Psoas muscle (tissue), 8 donors: Measurements from ENCODE around the gene BMPER. TPM values are rescaled to one million over a fixed set of nuclear protein-coding genes. Genes with fewer than 3 reads are reported as not detected.

Experiments used
- ATAC-seq, 4 donors: fragments of 200-7000 bp; cut with Tn5 transposase; one replicate each; pipeline ENCODE4 v1.9.1; 2020; ENCODE audit warnings: moderate library complexity in 3 of 4, mild to moderate bottlenecking in 2 of 4
- DNase-seq, 2 donors: peaks; one replicate each; pipeline ENCODE4 v3.0.0-alpha.2; 2020
- H3K27ac ChIP-seq: fragments of 200-600 bp; one replicate; pipeline ENCODE4 v1.8.0; 2022
- H3K27me3 ChIP-seq, 3 donors: fragments of 200-600 bp in 1 of 3; one replicate each; pipeline versions ENCODE4 v1.6.1 to v1.8.0; 2013 to 2022; ENCODE audit warnings: low read length in 2 of 3, mild to moderate bottlenecking in 2 of 3, moderate library complexity in 1 of 3; ENCODE audit not compliant: insufficient read depth in 3 of 3
- H3K36me3 ChIP-seq, 2 donors: fragments of 200-600 bp in 1 of 2; one replicate each; pipeline versions ENCODE4 v1.6.1 to v1.8.0; 2013 to 2022; ENCODE audit warnings: low read depth in 1 of 2, mild to moderate bottlenecking in 1 of 2, moderate library complexity in 1 of 2; ENCODE audit not compliant: insufficient read depth in 1 of 2
- H3K4me1 ChIP-seq: fragments of 200-600 bp; one replicate; pipeline ENCODE4 v1.8.0; 2022
- H3K4me3 ChIP-seq: fragments of 200-600 bp; one replicate; pipeline ENCODE4 v1.8.0; 2022; ENCODE audit warnings: mild to moderate bottlenecking
- H3K9me3 ChIP-seq: fragments of 200-600 bp; one replicate; pipeline ENCODE4 v1.8.0; 2022
- WGBS, 3 donors: extraction: QIAGEN DNeasy Blood & Tissue Kit; methylation state at CpG; one replicate each; pipeline versions ENCODE4 v1.1.6 to v1.1.7; 2013; 5-methylcytosine and 5-hydroxymethylcytosine counted together
- intact Hi-C, 2 donors: fragments of 100-400 bp; cut with DNase I; formaldehyde crosslinking; loops; one replicate each; pipeline versions ENCODE4 v1.11.0 to v1.14.2; 2022
- polyA plus RNA-seq, 3 donors: library from polyadenylated mRNA; stranded (reverse); fragments of 200-250 nt; gene quantifications; one replicate each; pipeline ENCODE4 v1.2.3, GENCODE V29; 2013
- total RNA-seq, 4 donors: library from RNA; stranded (reverse); fragmentation: NEBNext Ultra II Directional in 2 of 4; extraction: Animal tissue kit (Norgen Biotek cat#: 25700) in 2 of 4; gene quantifications; one replicate each; pipeline versions ENCODE4 v1.2.1 to v1.2.4, GENCODE V29; 2021 to 2023
- TF ChIP-seq, protein P1 (sequence below): fragments of 200-600 bp; IDR thresholded peaks from one replicate; pipeline ENCODE4 v1.8.0; 2022; ENCODE audit warnings: antibody characterized with exemption
- donor health status: healthy with polysubstance abuse.
- donor health status: DM: no; HTN: no; CAD: no; lungs with moderate emphysema.
- donor health status: Bipolar disorder and iron deficiency.
- donor health status: healthy.
- donor health status: DM: yes; HTN: yes; CAD: no.
- donor health status: DM: no; HTN: no; CAD: no.
- donor health status: DM: no; HTN: no; CAD: no.
- donor health status: DM: yes; HTN: yes; CAD: no.

The BMPER gene
- total and polyA plus RNA-seq, 7 donors: 1.0 to 7.6 (median 2.4) TPM

DNA sequence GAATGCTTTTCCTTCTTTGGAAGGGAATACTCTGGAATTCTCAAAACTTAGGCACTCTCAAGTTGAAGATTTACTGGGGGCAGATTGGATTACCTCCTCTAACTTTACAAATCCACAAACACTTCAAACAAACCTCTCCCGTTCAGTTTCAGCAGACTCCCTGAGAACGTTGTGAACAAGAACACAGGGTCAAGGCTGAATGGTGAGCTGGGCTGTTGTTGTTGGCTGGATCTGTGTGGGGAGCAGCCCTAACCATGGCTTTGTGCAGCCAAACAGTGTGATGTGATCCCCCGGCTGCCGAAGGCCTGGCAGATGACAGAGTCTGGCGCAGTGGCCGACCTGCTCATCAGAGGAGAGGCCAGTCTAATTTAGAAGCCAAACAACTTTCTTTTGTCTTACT lies 93.1 kb downstream of the BMPER start:
- TF ChIP-seq, protein P1, sequence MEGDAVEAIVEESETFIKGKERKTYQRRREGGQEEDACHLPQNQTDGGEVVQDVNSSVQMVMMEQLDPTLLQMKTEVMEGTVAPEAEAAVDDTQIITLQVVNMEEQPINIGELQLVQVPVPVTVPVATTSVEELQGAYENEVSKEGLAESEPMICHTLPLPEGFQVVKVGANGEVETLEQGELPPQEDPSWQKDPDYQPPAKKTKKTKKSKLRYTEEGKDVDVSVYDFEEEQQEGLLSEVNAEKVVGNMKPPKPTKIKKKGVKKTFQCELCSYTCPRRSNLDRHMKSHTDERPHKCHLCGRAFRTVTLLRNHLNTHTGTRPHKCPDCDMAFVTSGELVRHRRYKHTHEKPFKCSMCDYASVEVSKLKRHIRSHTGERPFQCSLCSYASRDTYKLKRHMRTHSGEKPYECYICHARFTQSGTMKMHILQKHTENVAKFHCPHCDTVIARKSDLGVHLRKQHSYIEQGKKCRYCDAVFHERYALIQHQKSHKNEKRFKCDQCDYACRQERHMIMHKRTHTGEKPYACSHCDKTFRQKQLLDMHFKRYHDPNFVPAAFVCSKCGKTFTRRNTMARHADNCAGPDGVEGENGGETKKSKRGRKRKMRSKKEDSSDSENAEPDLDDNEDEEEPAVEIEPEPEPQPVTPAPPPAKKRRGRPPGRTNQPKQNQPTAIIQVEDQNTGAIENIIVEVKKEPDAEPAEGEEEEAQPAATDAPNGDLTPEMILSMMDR: no peak
- Histone ChIP-seq H3K27ac (no peak overlapping the region), H3K36me3 (no peaks in the 10 kb centered on the region), H3K4me3 (no peak overlapping the region), H3K27me3 (no peaks in the 10 kb centered on the region), H3K4me1 (no peaks in the 10 kb centered on the region), H3K9me3 (no peaks in the 10 kb centered on the region)
- peak in 1 of 4 donors; percentile 70 for ATAC-seq
- peak; percentile 48 to 72 for DNase-seq
- intact Hi-C loops: no loop called here
- 23 to 37% (median 23%) methylated on average over 6 of the region's 6 CpGs for WGBS, 3 donors

DNA sequence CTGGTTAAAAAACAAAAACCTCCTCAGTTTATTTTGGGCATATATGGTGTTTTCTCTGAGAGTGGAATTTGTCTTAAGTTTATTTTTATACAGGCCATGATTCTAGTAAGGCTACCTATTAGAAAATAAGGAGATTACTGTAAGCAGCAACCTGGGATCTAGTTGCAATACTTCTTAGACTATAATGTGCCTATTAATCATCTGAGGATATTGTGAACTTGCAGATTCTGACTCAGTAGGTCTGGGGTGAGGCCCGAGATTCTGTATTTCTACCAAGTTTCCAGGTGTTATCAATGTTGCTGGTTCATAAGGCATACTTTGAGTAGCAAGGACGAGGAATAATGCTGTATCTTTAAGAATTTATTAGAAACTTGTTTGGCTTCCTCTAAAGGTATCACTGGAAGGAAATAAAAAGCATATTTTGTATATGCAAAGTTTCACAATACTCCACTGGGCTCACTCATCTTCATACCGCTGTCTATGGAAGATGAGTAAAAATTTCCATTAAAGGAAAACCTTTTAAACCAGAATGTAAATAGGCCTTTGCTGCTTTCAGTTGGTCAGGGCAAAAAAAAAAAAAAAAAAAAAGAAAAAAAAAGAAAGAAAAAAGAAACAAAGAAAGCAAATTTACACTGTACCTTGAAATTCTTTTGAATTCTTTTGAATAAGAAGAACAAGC lies 105.8 kb downstream of the BMPER start:
- intact Hi-C loops: no loop called here
- no peaks in the 10 kb centered on the region for H3K9me3 ChIP-seq
- DNase-seq: no peak

DNA sequence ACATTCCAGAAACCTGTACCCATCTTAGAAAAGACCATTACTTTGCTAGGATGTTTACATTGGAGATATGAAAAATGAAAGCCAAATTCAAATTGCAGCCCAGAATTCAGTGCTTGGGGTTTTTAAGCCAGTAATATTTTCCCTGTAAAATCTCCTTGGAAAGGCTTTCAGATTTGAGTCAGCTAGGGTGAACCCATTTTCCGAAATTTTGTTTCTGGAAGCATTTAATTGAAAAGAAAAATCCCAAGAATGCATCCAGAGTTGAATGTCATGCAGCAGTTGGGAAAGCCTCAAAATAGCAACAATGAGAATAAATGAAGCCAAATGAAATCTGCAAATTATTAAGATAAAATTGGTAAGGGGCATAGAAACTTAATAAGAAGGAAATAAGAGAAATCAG lies 106.4 kb downstream of the BMPER start:
- ATAC-seq (no peak), DNase-seq (no peak)
- WGBS, 3 donors: 34 to 65% (median 49%) methylated on average over 1 of the region's 1 CpG
- H3K9me3 ChIP-seq: no peaks in the 10 kb centered on the region
- no peak overlapping the region for H3K4me3 ChIP-seq
- intact Hi-C loops: no loop called here
- H3K4me1 ChIP-seq: no peaks in the 10 kb centered on the region
- TF ChIP-seq, protein P1: no peak
- no peaks in the 10 kb centered on the region for H3K36me3 ChIP-seq
- H3K27me3 ChIP-seq: no peaks in the 10 kb centered on the region
- H3K27ac ChIP-seq: no peak overlapping the region

More for the DNA sequence above, 105.8 kb downstream of the BMPER start:
- ATAC-seq: no peak
- Histone ChIP-seq H3K36me3 (no peaks in the 10 kb centered on the region), H3K4me1 (no peaks in the 10 kb centered on the region), H3K4me3 (no peak overlapping the region), H3K27ac (no peak overlapping the region), H3K27me3 (no peaks in the 10 kb centered on the region)
- TF ChIP-seq, protein P1: no peak
- WGBS, 3 donors: 66 to 79% (median 74%) methylated on average over 3 of the region's 3 CpGs

DNA sequence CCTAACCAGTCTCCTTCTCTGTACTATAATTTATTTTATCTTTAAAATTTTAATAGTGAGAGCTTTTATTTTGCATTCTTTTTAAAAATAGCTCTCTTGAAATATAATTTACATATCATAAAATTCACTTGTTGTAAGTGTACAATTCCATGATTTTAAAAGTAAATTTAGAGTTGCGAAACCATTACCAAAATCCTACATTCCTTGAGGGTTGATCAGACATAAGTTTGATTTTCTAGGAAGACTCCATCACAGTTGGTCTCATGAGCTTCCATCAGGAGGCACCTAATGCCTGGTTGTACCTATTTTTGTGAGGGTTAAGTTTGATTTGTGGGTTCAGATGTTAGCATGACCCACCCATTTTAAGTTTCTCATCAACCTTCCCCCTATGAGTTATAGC lies 108.1 kb downstream of the BMPER start:
- WGBS, 3 donors: 96 to 98% (median 97%) methylated on average over 1 of the region's 1 CpG
- no peak for ATAC-seq

More for the DNA sequence above, 108.1 kb downstream of the BMPER start:
- H3K4me1 ChIP-seq: no peaks in the 10 kb centered on the region
- no peak overlapping the region for H3K4me3 ChIP-seq
- intact Hi-C loops: no loop called here
- H3K27me3 ChIP-seq: no peaks in the 10 kb centered on the region
- H3K27ac ChIP-seq: no peak overlapping the region
- H3K36me3 ChIP-seq: no peaks in the 10 kb centered on the region
- TF ChIP-seq, protein P1: no peak
- no peak for DNase-seq
- no peaks in the 10 kb centered on the region for H3K9me3 ChIP-seq
